GM18870 (cell line): ENCODE data around the gene PTPRG.

Experiments used
- ATAC-seq: cut with Tn5 transposase; IDR thresholded peaks from one replicate; pipeline ENCODE4 v1.9.1; 2021; ENCODE audit warnings: moderate library complexity; ENCODE audit not compliant: unreplicated experiment

PTPRG gene

DNA sequence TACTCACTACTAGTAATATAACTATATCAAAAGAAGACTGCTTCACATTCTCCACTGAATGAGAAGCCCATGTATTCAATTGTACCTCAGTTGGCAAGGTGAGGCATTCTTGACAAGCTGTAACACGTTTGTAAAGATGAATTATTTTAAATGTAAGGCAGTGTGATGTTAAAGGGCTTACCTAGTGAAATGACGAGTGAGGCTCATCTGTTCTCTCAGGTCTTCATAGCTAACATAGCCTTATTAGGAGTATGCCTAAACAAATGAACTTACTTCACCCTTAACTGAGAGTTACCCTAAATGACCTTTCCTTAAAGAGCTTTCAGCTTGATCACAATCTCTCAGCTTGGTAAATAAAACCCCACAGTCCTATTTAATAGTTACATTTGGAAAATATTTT lies 684.7 kb downstream of the PTPRG start:
- no peak for ATAC-seq

DNA sequence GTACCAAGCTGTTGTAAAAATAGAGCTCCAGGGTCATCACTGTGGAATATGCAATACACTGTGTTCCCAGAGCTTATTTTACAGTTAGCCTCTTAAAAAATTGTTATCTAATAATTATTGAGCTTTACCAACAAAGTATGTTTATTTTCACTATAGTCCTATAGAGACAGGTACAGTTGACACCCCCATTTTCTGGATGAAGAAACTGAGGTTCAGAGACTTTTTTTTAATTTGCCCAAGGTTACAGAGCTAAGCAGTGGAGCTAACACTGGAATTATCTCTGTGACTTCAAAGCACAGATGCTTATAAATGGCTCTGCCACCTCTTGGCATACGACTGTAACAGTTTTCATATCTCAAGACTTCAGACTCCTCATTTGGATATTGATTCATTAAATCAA lies 685.6 kb downstream of the PTPRG start:
- no peak for ATAC-seq

DNA sequence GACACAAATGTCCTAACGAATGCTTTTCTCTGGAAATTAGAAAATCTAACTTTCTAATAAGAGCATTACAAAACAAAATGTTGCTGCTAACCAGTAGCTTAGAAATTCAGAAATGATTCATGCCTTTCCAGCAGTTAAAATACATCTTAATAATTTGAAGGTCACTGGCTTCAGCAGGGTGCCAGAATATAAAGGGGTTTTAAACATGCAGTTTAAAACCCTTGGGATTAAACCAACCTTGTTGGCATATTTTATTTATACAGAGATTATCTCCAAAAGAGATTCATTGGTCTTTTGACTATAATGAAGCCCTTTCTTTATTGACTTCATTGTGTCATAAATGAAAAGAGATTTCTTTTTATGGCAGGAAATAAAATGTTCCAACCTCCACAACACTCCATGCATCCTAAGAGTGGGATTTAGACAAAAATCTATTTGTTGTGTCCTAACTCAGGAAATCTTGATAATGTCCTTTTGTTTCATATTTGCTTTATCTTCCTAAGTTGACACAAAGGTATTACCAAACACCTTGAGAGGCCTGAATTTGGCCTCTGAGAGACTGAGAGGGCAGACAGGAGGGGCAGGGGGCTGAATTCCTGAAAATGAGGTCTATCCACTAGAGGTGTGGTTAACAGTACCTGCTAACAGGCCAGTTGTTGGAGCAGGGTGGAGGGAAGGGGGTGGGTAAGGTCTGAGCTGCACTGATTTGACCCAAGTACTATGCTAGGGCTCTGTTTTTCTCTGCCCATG lies 687.5 kb downstream of the PTPRG start:
- ATAC-seq, result no peak

DNA sequence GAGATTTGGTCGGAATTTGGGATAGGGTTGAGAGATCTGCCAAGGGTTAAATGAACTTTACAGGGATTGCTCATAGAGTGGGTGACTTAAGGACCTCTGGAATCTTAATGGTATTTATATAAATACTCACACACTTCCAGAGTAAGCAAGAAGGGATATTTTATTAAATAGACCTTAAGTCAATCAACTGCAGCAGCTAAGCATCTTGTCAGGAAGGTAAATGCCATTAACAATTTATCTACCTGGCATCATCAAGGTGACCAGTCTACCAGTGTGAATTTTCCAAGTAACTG lies 688.1 kb downstream of the PTPRG start:
- no peak for ATAC-seq

GRCh38 chr3:62249855-62250543 lies 688.6 kb downstream of the PTPRG start:
- no peak for ATAC-seq

DNA sequence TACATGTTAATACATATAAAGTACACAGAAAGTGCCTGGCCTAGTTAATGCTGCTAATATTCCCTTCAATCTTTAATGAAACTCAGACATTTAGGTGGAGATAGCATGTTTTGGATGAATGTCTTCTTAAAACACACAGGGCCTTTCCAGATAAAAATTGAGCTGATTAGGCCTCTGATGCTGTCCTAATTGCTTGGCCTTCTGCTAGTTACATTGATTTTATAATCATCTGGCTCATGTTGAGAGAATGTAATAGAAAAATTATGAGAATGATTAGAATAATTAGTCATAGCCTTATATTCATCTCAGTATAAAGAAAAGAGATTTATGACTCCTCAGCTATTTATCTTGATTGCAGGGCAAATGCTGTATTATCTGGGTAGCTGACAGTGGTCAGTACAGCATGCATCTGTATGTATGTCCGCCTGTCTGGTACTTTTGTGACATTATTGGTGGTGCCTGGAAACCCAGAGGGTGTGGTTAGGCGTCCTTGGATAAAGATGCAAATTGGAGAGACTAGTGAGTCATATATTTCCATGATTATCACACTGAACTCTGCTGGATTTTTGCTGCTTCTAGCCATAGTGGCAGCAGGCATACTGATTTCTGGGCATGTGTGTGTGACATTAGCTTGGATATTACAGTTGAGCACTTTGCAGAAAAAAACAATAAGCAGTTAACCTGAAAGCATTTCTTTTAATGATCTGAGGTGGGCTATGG lies 691.2 kb downstream of the PTPRG start:
- no peak for ATAC-seq

GRCh38 chr3:62253971-62254370 lies 692.6 kb downstream of the PTPRG start:
- ATAC-seq, result no peak

DNA sequence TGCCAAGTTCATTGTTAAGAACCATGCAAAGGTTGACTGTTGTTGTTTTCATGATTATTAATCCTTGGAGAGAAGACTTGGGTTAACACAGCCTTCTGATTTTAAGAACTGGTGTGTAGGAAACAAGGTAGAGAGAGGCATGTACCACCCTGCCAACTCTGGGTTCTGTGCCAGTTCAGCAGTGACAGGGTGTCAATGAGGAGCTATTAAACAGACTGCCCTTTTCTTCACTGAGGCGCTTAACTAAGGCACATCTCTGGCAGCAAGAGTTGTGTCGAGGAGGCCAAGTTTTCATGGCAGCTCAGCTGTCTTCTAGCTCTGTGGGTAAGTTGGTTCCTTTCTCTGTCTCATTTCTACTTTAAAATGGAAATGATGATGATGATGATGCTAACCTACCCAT lies 694.4 kb downstream of the PTPRG start:
- ATAC-seq, result no peak

DNA sequence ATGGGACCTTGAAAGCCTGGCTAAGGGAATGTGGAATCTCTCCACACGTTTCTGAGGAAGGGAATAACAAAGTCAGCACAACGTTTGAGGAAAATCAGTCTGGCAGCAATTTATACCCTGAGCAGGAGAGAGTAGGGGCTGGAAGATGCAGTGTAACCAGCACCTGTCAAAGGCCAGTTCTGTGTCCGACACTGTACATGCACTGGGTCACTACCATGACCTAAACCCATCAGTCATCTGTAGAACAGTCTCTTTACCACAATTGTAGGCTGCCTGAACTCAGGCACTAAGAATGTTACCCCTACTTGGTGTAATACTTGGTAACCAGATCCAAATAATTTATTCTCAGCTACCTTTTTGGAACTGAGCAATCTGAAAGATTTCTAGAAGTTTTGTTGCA lies 698.6 kb downstream of the PTPRG start:
- ATAC-seq, result no peak

GRCh38 chr3:62260655-62261054 lies 699.3 kb downstream of the PTPRG start:
- ATAC-seq, result no peak

- no peak for ATAC-seq
Measured at GRCh38 chr3:62261121-62261520, 699.8 kb downstream of the PTPRG start.

DNA sequence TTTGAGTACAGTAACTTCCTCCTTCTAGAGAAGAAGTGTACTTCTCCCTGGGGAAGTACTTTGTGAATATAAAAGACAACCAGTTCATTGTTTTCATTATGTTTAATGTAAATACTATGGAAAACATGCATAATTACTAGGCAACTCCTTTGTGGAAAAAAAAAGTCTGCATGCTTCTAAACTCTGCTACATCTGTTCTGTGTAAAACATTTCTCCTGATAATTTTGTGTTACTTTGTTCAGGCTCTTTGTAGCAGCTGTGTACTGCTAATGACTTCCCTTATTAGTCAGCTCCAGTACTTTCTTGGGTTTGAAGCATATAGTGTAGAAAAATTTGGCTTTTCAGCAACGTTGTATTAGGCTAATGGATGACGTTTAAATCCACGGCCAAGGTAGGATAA lies 700.4 kb downstream of the PTPRG start:
- no peak for ATAC-seq

GRCh38 chr3:62265528-62265927 lies 704.2 kb downstream of the PTPRG start:
- ATAC-seq, result no peak

- ATAC-seq, result no peak
Measured at GRCh38 chr3:62266668-62267283, 705.4 kb downstream of the PTPRG start.

- ATAC-seq, result no peak
Measured at GRCh38 chr3:62276658-62277180, 715.3 kb downstream of the PTPRG start.

- no peak for ATAC-seq
Measured at GRCh38 chr3:62277450-62277849, 716.1 kb downstream of the PTPRG start.

- ATAC-seq, result no peak
Measured at GRCh38 chr3:62277986-62278385, 716.6 kb downstream of the PTPRG start.

- no peak for ATAC-seq
Measured at GRCh38 chr3:62281726-62282125, 720.4 kb downstream of the PTPRG start.

DNA sequence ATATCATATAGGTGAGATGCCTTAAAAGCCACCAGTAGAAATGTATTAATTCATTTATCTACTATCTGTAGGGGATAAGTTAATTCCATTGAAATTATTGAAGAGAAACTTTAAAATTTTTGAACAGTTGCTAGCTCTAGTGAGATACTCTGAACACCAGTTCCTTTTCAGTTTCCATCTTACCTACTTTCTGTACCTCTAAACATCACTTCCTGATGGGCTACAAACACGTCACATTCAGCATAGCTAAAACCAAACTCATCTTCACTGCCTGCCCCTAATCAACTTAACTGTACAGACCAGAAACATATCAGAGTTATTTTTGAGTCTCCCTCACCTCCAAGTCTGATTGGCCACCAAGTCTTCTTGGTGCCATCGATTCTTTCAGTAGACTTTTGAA lies 723.1 kb downstream of the PTPRG start:
- ATAC-seq, result no peak

GRCh38 chr3:62287392-62287927 lies 726.1 kb downstream of the PTPRG start:
- ATAC-seq, result no peak

DNA sequence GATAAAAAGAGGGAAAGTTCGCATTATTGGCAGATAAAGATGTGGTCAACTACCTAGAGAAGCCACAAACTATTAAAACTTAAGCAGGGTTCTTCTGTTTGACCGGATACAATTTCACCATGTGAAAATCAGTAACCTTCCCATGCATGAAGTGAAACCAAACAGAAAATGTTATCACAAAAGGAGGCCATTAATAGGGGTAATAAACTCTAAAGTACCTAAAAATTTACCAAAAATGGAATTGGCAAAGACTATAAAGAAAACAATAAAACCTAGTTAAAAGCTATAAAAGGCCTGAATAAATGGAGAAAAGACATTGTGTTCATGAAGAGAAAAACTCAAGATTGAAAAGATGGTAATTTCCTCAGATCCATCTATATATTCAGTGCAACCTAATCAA lies 728.6 kb downstream of the PTPRG start:
- ATAC-seq, result no peak
